Lower leg skin (tissue), 4 donors: ENCODE data around the gene TAF1B. TPM values are rescaled to one million over a fixed set of nuclear protein-coding genes. Genes with fewer than 3 reads are reported as not detected.

ENCODE experiments used
- DNase-seq, 2 donors: peaks; one replicate each; pipeline ENCODE4 v3.0.0-alpha.2; 2019; ENCODE audit warnings: low spot score in 2 of 2
- H3K4me3 ChIP-seq: fragments of 200-600 bp; sonication (generic); 2 replicates; pipeline ENCODE4 v1.5.1; 2017; ENCODE audit warnings: mild to moderate bottlenecking, low read depth; ENCODE audit not compliant: poor library complexity, severe bottlenecking
- CTCF ChIP-seq, 3 donors: fragments of 450-650 bp; IDR thresholded peaks; one replicate each; pipeline ENCODE4 v1.5.1; 2016; ENCODE audit warnings: antibody characterized with exemption in 3 of 3, mild to moderate bottlenecking in 3 of 3, moderate library complexity in 2 of 3
- POLR2A ChIP-seq, 2 donors: fragments of 450-650 bp; IDR thresholded peaks; one replicate each; pipeline ENCODE4 v1.6.1; 2016 to 2017; ENCODE audit warnings: antibody characterized with exemption in 2 of 2, mild to moderate bottlenecking in 1 of 2, moderate library complexity in 1 of 2
- WGBS, 2 donors: methylation state at CpG; one replicate each; pipeline ENCODE4 v1.1.5; 2018; 5-methylcytosine and 5-hydroxymethylcytosine counted together
- intact Hi-C: fragments of 100-400 bp; cut with DNase I; formaldehyde crosslinking; loops from one replicate; pipeline ENCODE4 v1.15.0; 2023; ENCODE audit warnings: low total_unique reads
- total RNA-seq, 4 donors: library from RNA; depleted of rRNA; stranded (reverse); fragments of >200 nt; gene quantifications; one replicate each; pipeline ENCODE4 v1.1.0, GENCODE V29; 2016

The TAF1B gene
- total RNA-seq, 4 donors from 2014 or later = 11.2 to 26.9 (median 20.1) TPM

- H3K4me3 ChIP-seq = no peak overlapping the region
- DNase-seq = no peak
- TF ChIP-seq CTCF (IDR thresholded peaks at IDR 0.05) (no peak), POLR2A (IDR thresholded peaks at IDR 0.05) (no peak)
- intact Hi-C loops = no loop called here
Measured at GRCh38 chr2:9838391-9838790, 4.9 kb upstream of the TAF1B start.

- TF ChIP-seq CTCF (IDR thresholded peaks at IDR 0.05) (no peak), POLR2A (IDR thresholded peaks at IDR 0.05) (no peak)
- peak overlapping the region; percentile 59 for H3K4me3 ChIP-seq
- intact Hi-C loops = no loop called here
- 17 to 18% methylated on average over 21 of the region's 21 CpGs for WGBS, 2 donors
- no peak for DNase-seq
Measured at GRCh38 chr2:9842487-9843228, 616 bp upstream of the TAF1B start.

- no peak for DNase-seq
- 11 to 14% methylated on average over 15 of the region's 15 CpGs for WGBS, 2 donors
- intact Hi-C loops = no loop called here
- TF ChIP-seq CTCF (IDR thresholded peaks at IDR 0.05) (no peak), POLR2A (IDR thresholded peaks at IDR 0.05) (no peak)
- H3K4me3 ChIP-seq = peak overlapping the region; percentile 59
Measured at GRCh38 chr2:9844036-9844483, 786 bp downstream of the TAF1B start.

- intact Hi-C loops = no loop called here
- no peak overlapping the region for H3K4me3 ChIP-seq
- TF ChIP-seq CTCF (IDR thresholded peaks at IDR 0.05) (no peak), POLR2A (IDR thresholded peaks at IDR 0.05) (no peak)
- DNase-seq = no peak
- 8 to 19% methylated on average over 5 of the region's 5 CpGs for WGBS, 2 donors
Measured at GRCh38 chr2:9844576-9844975, 1.3 kb downstream of the TAF1B start.

- H3K4me3 ChIP-seq = no peak overlapping the region
- TF ChIP-seq CTCF (IDR thresholded peaks at IDR 0.05) = no peak
- no peak for DNase-seq
- intact Hi-C loops = no loop called here
Measured at GRCh38 chr2:9846554-9846953, 3.3 kb downstream of the TAF1B start.

GRCh38 chr2:9847140-9847539 is 3.9 kb downstream of the TAF1B start:
- no peak overlapping the region for H3K4me3 ChIP-seq
- DNase-seq = no peak
- intact Hi-C loops = no loop called here
- 29 to 45% methylated on average over 4 of the region's 4 CpGs for WGBS, 2 donors
- TF ChIP-seq CTCF (IDR thresholded peaks at IDR 0.05) (no peak), POLR2A (IDR thresholded peaks at IDR 0.05) (no peak)
